HG03060 (cell line): ENCODE results near the gene DTD1.
A peak's percentile ranks its signal among the peaks of the same experiment; 100 is the strongest.

Experiments
- ATAC-seq: cut with Tn5 transposase; IDR thresholded peaks from one replicate; pipeline ENCODE4 v1.9.1; 2021; ENCODE audit warnings: low read depth, moderate number of reproducible peaks; ENCODE audit not compliant: unreplicated experiment

Gene DTD1

DNA sequence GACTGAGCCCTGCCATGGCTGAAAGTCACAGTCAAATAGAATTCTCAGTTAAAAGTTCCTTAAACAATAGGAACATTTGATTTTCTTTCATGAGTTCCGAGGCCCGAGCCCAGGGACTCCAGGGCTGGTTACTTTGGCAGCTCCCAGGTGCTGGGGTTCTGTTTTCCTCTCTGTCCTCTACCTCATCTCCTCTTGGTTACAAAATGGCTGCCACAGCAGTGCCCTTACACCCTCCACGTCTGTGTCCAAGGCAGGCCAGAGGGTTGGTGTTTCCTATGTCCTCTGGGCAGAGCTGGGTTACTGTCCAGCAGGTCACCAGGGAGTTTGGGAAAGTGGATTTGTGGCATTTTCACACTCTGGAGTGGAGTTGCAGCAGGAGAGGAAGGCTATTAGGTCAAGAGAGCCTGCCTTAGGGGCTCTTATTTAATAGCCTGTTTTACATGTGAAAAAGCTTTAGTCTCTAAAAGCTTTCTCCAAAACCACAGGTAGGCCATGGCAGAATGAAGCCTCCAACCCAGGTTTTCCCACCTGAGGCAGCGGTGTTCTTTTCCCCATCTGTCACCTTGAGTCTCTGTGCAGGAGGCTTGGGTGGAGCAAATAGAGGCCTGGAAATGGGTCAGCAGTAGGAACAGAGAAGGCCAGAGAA is 111.0 kb downstream of the DTD1 start:
- ATAC-seq: no peak

DNA sequence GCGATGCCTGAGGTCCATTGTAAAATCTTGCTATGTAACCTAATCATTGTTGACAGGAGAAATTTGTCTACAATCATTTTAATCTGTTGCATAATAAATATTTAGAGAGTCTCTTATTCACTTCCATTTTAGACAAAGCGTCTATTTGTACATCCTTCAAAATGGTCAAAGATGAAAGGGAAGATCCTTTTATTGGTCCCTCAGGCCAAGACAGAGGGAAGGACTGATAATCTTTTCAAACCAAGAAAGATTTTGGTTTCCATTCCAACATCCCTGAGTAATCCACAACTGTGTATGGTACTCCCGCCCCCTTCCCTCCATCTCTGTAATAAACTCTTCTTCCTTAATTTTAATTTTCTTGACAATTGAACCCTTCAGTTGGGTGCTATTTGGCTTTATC is 114.1 kb downstream of the DTD1 start:
- no peak for ATAC-seq

DNA sequence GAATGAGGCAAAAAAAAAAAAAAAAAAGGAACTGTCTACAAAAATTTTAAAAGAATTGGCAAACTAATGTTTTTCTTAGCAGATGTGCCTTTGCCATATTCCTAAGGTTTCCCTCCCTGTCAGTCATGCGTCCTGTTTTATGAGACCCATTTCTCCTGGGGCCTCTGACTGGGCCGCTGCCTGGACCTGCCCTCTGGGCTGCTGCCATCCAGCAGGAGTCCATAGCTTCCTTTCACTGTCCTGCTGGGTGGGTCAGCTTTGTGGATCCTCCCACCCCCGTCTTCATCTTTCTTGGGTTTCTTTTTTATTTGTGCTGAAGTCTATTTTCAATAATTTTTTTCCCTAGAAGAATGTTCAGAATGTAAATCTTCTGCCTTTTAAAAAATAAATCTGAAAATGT is 114.9 kb downstream of the DTD1 start:
- ATAC-seq: no peak

DNA sequence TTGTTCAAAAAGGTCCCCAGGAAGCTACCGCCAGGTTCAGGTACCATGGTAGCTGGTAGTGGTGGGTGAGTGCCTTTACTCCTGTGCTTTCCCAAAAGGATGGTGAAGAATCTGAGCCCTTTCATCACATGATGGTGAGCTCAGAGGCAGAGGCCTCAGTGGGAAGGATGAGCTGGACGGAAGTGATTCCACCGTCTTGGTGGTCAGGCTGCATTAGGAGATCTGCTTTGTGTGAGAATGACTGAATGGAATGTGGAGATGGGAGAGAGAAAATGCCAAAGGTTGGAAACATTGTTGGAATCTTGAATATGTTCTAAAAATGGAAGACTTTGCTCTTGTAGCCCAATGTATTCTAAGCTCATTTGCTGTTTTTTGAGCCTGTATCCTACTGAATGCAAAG is 117.6 kb downstream of the DTD1 start:
- no peak for ATAC-seq

DNA sequence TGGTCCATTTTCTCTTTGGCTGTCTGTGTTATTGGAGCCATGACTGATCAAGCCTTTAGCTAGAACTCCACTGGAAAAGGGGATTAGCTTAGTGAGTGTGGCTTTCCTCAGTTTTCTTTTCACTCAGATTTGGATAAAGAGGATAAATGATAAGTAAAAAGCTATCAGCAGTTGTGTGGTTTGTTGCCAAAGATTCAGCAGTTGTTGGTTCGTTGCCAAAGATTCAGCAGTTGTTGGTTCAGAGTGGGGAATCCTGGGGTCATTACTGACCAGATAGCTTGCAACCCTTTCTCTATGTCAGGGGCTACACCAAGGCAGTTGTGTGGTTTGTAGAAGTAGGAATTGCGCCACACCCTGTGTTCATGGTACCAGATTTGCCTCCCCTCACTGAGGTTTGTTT is 118.1 kb downstream of the DTD1 start:
- ATAC-seq: no peak

DNA sequence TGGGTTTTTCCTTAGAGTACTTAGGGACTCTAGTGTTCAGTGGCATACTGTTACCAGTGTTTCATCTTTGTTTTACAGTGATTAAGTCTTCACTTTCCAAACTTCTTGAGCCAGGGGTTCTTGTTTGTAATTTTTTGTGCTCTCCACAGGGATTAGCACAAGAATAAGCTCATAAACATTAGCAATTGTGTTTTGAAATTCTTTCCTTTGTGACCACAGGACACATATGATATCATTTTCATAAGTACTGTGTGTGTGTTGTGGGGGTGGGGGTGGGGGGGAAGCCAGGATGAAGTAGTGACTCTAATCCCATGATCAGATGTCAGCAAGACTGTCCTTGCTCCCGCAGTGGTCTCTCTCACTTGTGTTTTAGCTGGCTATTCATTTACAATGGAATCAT is 124.3 kb downstream of the DTD1 start:
- no peak for ATAC-seq

DNA sequence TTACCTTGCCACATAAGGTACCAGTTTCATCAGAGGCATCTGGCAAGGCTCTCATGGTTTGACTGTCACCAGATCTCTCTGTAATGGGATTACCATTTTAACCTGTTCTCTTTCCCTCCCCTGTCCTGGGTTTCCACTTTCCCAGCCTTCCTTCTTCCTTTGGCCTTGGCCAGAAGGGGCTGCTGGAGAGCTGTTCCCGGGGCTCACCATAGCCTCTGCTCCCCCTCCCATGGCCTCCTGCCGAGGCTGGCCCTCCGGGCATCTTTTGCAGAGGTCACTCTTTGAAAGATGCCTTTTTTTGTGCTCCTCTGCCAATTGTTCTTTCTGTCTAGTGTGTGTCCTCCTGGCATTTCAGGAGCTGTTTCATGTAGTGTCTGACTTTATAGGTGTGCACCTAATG is 125.0 kb downstream of the DTD1 start:
- no peak for ATAC-seq

DNA sequence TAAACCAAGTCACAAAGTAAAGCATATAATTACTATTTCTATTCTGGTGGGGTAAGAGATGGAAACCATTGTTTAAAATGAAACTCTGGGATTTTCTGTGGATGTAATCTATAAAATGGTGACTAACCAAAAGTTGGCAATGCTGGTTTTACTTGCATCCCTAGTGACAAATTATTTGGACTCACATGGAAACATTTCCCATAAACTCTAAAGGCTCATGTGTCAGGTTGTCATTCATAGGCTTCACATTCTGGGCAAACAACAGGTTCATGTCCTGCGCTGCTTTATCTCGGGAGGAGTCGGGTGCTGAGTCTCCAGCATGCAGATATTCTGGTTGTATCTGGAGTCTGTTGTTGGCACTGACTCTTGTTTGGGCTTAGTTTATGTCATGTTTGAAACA is 127.7 kb downstream of the DTD1 start:
- no peak for ATAC-seq

DNA sequence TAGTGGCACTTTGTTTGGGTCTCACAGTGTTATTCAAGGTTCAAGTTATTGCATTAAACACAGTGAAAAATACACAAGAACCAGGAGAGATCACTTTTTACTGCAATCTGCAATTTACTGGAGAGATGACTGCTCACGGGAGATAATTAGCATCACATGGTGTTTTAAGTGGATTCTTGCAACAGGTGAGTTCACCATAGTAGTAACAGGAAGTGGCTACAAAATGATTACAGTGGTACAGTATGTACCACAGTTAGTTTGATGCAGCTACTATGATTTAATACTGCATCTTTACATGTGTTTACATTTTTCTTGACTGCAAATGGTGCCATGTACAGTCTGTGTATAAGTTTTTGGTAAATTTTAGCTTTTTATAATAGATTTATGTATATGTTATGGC is 129.2 kb downstream of the DTD1 start:
- no peak for ATAC-seq

DNA sequence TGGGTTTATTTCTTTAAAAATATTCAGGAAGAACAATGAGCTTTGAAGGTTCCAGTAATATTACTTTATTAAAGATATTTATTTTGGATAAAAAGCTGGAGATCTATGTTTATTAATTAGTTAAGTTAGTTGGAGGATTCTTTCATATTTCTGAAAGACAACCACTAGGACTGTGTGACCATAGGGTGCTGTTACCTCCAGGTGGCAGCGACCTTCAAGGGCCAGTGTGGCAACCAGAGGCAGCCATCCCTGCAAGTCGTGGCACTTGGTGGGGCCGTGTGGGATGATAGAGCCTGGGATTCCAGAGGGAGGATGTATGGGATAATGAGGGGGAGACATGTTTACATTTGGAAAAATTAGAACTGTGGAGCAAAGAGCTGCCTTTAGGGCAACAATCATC is 130.3 kb downstream of the DTD1 start:
- ATAC-seq: no peak

DNA sequence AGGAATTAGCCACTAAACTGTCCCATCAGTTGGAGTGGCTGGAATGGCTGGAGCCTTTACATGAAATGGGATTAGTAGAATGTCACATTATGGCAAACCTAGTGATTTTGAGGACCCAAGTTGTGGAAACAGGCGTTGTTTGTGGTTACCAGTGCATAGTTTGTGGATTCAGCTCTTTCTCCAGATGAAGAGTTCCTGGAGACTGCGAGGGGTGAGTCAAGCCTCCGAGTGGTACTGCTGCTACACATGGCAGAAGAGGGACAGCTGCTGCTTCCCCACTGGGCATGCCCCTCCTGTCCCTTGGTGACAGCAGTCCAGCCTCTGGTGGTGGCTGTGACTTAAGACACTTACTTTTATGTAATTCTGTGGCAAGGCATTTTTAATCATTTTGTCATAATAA is 131.6 kb downstream of the DTD1 start:
- no peak for ATAC-seq

DNA sequence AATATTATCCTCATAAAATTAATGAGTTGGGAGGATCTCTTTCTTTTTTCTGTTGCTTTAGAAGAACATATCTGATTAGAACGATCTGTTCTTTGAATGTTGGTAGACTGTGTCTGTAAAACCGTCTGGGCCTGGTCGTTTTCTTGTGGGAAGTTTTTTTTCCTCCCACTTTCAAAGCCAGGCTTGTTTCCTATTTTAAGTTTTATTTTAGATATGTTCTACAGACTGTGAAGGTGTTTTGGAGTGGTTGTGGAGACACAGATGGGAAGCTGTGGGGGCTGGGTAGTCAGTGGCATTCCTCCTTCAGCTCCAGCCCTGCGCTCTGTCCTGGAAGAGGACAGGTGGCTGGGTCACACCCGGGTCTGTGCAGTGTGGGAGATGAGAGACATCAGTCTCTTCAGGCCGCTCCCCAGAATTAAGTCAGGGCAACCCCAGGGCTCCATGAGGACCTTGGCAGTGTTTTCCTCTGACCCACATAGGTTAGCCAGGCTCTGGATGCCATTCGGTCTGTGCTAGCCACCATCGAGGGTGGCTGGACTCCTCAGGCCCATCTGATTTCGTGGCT is 133.8 kb downstream of the DTD1 start:
- ATAC-seq: no peak

DNA sequence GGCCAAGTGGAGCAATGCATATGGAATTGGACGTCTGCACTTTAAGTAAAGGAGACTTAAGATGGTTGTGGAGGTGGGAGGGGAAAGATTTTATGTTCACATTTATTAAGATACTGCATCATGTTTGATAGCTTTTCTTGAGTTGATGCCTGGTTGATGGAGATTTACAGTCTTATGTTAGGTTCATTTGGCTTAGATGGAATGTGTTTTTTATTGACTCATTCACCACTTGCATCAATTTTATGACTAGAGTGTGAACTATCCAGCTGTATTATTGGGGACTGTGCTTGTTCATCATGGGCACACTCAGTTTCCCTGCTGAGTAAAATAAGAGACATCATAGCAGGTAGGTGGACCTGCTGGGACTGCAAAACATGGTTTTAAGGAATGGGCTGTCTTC is 134.5 kb downstream of the DTD1 start:
- ATAC-seq: no peak

DNA sequence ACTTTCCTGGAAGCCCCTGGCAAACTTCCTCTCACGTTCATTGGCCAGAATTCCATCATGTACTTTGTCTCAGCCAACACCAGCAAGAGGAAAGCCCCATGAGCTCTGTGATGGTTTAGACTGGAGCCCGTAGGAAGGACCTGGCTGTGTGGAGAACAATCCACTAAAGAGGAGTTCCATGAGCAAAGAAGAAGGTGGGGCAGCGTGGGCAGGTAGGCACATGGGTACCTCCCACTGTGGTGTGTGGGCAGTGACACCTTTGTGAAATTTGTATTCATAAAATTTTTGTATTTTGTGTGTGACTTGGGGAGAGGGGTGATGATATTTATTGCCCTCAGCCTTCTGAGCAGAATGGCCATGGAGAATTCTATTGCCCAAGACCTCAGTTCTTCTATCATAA is 136.2 kb downstream of the DTD1 start:
- ATAC-seq: no peak

DNA sequence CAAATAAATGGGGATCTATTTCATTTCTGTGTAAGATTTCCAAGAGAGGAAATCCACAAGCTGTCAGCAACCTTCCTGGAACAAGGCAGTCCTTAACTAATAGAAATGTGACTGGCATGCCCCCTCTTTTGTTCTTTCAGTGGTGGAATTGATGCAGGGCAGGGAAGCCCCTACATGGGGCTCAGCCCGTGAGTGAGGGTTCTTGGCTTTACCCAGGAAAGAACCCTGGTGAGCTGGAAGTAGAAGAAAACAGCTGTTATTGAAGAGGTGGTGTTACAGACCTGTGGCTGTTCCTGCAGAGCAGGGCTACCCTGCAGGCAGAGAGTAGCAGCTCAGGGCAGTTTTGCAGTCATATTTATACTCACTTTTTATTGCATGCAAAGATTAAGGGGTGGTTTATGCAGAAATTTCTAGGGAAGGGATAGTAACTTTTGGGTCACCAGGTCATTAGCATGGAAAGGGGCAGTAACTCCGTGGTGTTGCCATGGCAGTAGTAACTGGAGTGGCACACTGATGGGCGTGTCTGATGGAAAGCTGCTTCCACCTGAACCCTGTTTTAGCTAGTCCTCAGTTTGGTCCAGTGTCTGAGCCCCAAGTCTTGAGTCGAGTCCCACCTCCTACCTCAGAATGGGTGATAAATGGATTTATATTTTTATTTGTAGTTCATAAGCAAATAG is 137.1 kb downstream of the DTD1 start:
- ATAC-seq: no peak

DNA sequence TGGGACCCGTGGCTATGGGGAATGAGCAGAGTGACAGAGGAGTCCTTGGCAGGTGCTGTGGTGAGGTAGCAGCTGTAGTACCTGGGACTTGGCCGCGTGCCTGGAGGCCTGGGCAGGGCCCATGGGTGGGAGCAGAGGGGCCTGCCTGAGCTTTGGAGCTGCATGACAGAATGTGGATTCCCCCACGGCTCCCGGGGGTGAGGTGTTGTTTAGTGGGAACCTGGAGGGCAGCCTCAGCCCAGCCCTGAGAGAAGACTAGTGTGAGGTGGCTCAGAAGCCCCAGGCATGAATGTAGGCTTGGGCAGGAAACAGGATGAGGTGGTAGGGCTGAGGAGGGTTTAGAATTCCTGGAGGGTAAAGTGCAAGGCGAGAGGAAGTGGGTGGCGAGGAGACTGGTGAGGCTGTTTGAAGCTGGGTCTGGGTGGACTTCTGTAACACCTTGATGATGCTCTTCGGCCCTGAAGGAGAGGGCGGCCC is 139.2 kb downstream of the DTD1 start:
- no peak for ATAC-seq

DNA sequence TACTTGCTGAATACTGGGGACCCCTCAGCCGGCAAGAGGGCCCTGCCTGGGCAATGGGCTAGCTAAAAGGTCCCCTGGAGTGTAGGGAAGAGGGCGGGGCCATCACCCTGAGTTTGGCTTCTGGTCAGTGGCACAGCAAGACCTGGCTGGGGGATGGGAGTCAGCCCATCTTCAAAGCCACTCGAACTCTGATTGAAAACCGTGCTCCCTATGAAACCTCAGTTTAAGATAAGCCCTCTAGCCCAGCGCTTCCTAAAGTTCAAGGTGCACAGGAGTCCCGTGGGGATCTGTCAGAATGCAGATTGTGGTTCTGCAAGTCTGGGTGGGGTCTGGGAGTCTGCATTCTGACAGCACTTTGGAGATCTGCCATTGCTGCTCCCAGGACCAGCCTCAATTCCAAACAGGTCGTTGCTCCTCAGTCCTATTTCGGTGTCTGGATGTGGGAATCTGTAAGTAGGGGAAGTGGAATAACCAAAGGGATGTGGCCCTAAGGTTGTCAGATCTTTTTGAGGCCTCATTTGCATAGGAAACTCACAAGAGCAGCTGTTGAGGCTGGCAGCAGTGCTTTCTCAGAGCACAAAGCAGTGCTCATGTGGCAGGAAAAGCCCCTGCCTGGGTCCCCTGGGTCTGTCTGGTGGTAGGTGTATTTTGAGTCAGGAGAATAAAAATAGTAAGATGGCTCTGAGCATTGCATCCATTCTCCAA is 140.5 kb downstream of the DTD1 start:
- peak; percentile 89 for ATAC-seq

DNA sequence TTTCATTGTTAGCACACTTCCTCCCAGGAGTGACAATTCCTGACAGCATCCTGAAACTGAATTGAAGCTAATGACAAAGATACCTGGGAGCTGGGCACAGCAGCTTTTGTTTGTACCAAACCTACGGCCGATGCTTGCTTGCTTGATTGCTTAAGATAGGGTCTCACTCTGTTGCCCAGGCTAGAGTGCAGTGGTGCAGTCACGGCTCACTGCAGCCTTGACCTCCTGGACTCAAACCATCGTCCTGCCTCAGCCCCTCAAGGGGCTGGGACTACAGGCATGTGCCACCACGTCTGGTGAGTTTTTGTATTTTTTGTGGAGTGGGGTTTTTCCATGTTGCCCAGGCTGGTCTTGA is 141.0 kb downstream of the DTD1 start:
- ATAC-seq: peak; percentile 20

DNA sequence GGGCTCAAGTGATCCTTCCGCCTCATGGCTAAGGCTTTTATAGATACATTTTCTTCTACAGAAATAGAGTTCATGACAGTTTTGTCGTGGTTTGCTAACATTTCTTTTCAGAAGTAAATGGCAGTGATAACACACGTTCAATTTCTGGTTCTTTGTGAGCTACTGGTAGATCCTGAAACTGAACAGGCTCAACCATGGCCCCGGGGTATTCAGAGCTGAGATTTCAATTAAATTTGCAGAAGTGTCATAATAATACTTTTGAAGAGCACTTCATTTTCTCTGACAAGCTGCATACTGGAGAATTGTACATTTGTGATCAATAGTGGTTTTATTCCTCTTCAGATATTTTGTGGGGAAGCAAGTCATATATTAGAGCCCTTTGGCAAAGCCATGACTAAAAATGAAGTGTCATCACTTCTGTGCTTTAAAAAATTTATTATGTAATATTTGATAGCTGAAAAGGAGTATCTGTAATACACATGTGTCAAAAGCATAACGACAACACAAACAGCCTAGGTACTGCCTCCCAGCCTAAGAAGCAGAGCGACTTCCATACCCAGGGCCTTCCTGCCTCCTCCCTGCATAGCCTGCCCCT is 141.5 kb downstream of the DTD1 start:
- no peak for ATAC-seq

DNA sequence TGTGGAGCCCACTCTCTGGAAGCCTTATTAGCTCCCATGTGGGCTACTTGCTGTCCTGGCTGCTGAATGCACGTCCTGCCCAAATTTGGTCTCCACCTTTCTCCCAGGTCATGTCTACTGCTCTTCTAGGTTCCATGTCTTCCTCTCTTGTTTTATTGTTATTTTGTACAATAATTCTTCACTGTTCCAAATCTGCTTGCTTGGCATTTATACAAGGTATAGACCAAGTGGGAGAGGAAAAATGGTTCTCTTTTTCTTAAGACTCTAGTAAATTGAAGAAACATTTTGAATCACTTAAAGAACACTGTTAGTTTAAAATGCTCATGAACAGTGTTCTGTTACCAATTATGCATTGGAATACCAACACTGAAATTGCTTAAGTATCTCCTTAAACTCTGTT is 144.1 kb downstream of the DTD1 start:
- no peak for ATAC-seq

DNA sequence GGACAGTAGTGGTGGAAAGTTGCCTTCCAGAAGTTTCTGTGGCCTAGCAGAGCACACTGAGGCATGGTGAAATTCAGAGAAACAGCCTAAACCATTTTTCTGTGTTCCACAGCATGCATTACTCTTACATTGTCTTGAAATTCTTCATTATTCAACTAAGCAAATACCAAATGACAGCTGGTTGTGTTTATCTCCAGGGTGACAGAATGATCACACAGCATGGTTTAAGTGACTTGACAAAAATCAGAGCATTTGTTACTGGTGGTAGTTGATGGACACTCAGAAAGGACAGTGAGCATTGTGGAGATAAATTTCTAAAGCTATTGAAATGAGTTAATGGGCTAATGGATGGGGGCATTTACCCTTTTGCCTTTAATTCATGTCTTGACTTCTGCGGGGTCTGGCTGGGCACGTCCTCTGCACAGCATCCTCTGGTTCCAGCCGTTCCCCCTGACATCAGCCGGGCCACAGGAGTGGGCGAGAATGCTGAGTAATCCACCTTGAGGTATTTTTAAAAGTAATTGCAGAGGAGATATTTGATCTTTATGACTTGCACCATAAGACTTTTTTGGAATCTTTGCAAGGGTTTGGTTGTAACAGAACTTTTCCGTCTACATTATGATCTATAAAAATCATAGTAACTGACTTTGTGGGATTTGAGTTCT is 146.8 kb downstream of the DTD1 start:
- no peak for ATAC-seq
